ENCODE results near the gene CA6. TPM values are rescaled to one million over a fixed set of nuclear protein-coding genes. Genes with fewer than 3 reads are reported as not detected.

Gene CA6
- total and polyA plus RNA-seq, 2 donors (not counting 1 experiment from before 2014, with no cell fraction given) = not detected

- no peaks in the 10 kb centered on the region for H4K20me1 ChIP-seq (ENCODE audit: control insufficient read depth, insufficient read depth, low read length, poor library complexity, severe bottlenecking)
- H3K4me2 ChIP-seq (replicated peaks; ENCODE audit: low read depth, low read length, poor library complexity, severe bottlenecking) = no peak overlapping the region
- no peak overlapping the region for H2AFZ ChIP-seq (ENCODE audit: insufficient read depth, low read depth, low read length, poor library complexity, severe bottlenecking)
- TF ChIP-seq EZH2 (IDR thresholded peaks at IDR 0.05; ENCODE audit: borderline replicate concordance, insufficient read depth, low read depth, low read length, poor library complexity, severe bottlenecking) (no peak), CTCF (IDR thresholded peaks at IDR 0.05) (no peak)
- Mint-ChIP-seq H3K27ac (no peak overlapping the region), H3K27me3 (peaks cover 9% of the 10 kb centered on the region), H3K4me1 (no peaks in the 10 kb centered on the region), H3K9me3 (ENCODE audit: insufficient read depth) (no peaks in the 10 kb centered on the region), H3K4me3 (no peak overlapping the region)
- peaks cover 0 to 4% (median 0%) of the 10 kb centered on the region in 3 donors for H3K9me3 ChIP-seq (ENCODE audit: control extremely low read depth in 1 of 3, control insufficient read depth in 2 of 3, insufficient read depth in 1 of 3, low read length in 2 of 3)
- H3K36me3 ChIP-seq (replicated peaks in 1 of 2; ENCODE audit: control extremely low read depth in 1 of 2, control insufficient read depth in 1 of 2, extremely low read depth in 1 of 2, insufficient read depth in 2 of 2, low read length in 1 of 2) = no peaks in the 10 kb centered on the region
- H3K4me3 ChIP-seq (ENCODE audit: control extremely low read depth in 1 of 5, extremely low read depth in 1 of 5, insufficient read depth in 1 of 5, low read depth in 2 of 5, low read length in 4 of 5) = no peak overlapping the region
- H3K79me2 ChIP-seq (ENCODE audit: control insufficient read depth, insufficient read depth, low read length) = no peaks in the 10 kb centered on the region
- H3K27me3 ChIP-seq (replicated peaks in 1 of 4; ENCODE audit: control extremely low read depth in 1 of 4, control insufficient read depth in 3 of 4, insufficient read depth in 4 of 4, low read length in 3 of 4) = peaks cover 0 to 5% (median 0%) of the 10 kb centered on the region in 4 experiments
- H3K9ac ChIP-seq (ENCODE audit: low read length) = no peak overlapping the region
- ATAC-seq (ENCODE audit: low read depth) = no peak
- H3K4me1 ChIP-seq (ENCODE audit: control insufficient read depth in 2 of 2, insufficient read depth in 2 of 2, low read length in 2 of 2) = no peaks in the 10 kb centered on the region
- intact Hi-C loops (cut with micrococcal nuclease) = no loop called here
- no peak for DNase-seq
- CTCF ChIA-PET = no interaction called here
- POLR2A ChIA-PET = interaction anchor here (0.8 kb wide), 1 partner anchor 1251 kb away, joined by 3 read pairs; no protein-coding TSS in a partner anchor
- WGBS (ENCODE audit: insufficient coverage) = 87% methylated on average over 6 of the region's 18 CpGs
- H3K27ac ChIP-seq (ENCODE audit: low read length in 2 of 2) = no peak overlapping the region
These were observed 37.1 kb upstream of the CA6 start for GRCh38 chr1:8908388-8909151.

GRCh38 chr1:8910331-8910730 is 35.3 kb upstream of the CA6 start:
- H3K27ac ChIP-seq (ENCODE audit: low read length in 2 of 2) = no peak overlapping the region
- Mint-ChIP-seq H3K4me1 (no peaks in the 10 kb centered on the region), H3K27ac (no peak overlapping the region), H3K27me3 (peaks cover 12% of the 10 kb centered on the region), H3K9me3 (ENCODE audit: insufficient read depth) (no peaks in the 10 kb centered on the region), H3K4me3 (no peak overlapping the region)
- H2AFZ ChIP-seq (ENCODE audit: insufficient read depth, low read depth, low read length, poor library complexity, severe bottlenecking) = no peak overlapping the region
- WGBS (ENCODE audit: insufficient coverage) = no CpG with 5 or more reads among the region's 3 CpGs
- H3K4me2 ChIP-seq (replicated peaks; ENCODE audit: low read depth, low read length, poor library complexity, severe bottlenecking) = no peak overlapping the region
- intact Hi-C loops (cut with micrococcal nuclease) = no loop called here
- no peaks in the 10 kb centered on the region for H3K4me1 ChIP-seq (ENCODE audit: control insufficient read depth in 2 of 2, insufficient read depth in 2 of 2, low read length in 2 of 2)
- H3K36me3 ChIP-seq (replicated peaks in 1 of 2; ENCODE audit: control extremely low read depth in 1 of 2, control insufficient read depth in 1 of 2, extremely low read depth in 1 of 2, insufficient read depth in 2 of 2, low read length in 1 of 2) = no peaks in the 10 kb centered on the region
- TF ChIP-seq CTCF (IDR thresholded peaks at IDR 0.05) (no peak), EZH2 (IDR thresholded peaks at IDR 0.05; ENCODE audit: borderline replicate concordance, insufficient read depth, low read depth, low read length, poor library complexity, severe bottlenecking) (no peak)
- H3K9me3 ChIP-seq (ENCODE audit: control extremely low read depth in 1 of 3, control insufficient read depth in 2 of 3, insufficient read depth in 1 of 3, low read length in 2 of 3) = peaks cover 0 to 4% (median 0%) of the 10 kb centered on the region in 3 donors
- ChIA-PET POLR2A (no interaction called here), CTCF (interaction anchor here (0.5 kb wide), 1 partner anchor 198 kb away, joined by 4 read pairs; no protein-coding TSS in a partner anchor)
- no peak overlapping the region for H3K4me3 ChIP-seq (ENCODE audit: control extremely low read depth in 1 of 5, extremely low read depth in 1 of 5, insufficient read depth in 1 of 5, low read depth in 2 of 5, low read length in 4 of 5)
- H3K79me2 ChIP-seq (ENCODE audit: control insufficient read depth, insufficient read depth, low read length) = no peaks in the 10 kb centered on the region
- DNase-seq (no peak), ATAC-seq (ENCODE audit: low read depth) (no peak)
- no peak overlapping the region for H3K9ac ChIP-seq (ENCODE audit: low read length)
- H3K27me3 ChIP-seq (replicated peaks in 1 of 4; ENCODE audit: control extremely low read depth in 1 of 4, control insufficient read depth in 3 of 4, insufficient read depth in 4 of 4, low read length in 3 of 4) = peaks cover 0 to 5% (median 0%) of the 10 kb centered on the region in 4 experiments
- no peaks in the 10 kb centered on the region for H4K20me1 ChIP-seq (ENCODE audit: control insufficient read depth, insufficient read depth, low read length, poor library complexity, severe bottlenecking)
